Activated CD8-positive, alpha-beta T cell treated with anti-CD3 and anti-CD28 coated beads for 36 hours (primary cell): ENCODE measurements around the gene CPXM2. TPM values are rescaled to one million over a fixed set of nuclear protein-coding genes. Genes with fewer than 3 reads are reported as not detected.

Source experiments
- ATAC-seq: fragments of 200-7000 bp; cut with Tn5 transposase; one replicate; pipeline ENCODE4 v1.10.0; 2021; ENCODE audit warnings: mild to moderate bottlenecking, moderate library complexity
- CTCF ChIA-PET: fragments of 350-600 bp; sonication (Branson Sonifier 250); formaldehyde crosslinking; loops from one replicate; lab custom pipeline; 2021; ENCODE audit warnings: antibody characterized with exemption; lab: Charles Lee
- POLR2A ChIA-PET: fragments of 350-600 bp; sonication (Branson Sonifier 250); formaldehyde crosslinking; loops from one replicate; lab custom pipeline; 2021; ENCODE audit warnings: antibody characterized with exemption; lab: Charles Lee
- DNase-seq: peaks from one replicate; pipeline ENCODE4 v3.0.0-alpha.2; 2020
- H3K27ac Mint-ChIP-seq: one replicate; pipeline ENCODE4 v1.8.0; 2021; ENCODE audit warnings: mild to moderate bottlenecking, mixed read lengths
- H3K27me3 Mint-ChIP-seq: one replicate; pipeline ENCODE4 v1.8.0; 2021; ENCODE audit warnings: mixed read lengths
- H3K36me3 Mint-ChIP-seq: one replicate; pipeline ENCODE4 v1.8.0; 2021; ENCODE audit warnings: low read depth, mixed read lengths
- H3K4me1 Mint-ChIP-seq: one replicate; pipeline ENCODE4 v1.8.0; 2021; ENCODE audit warnings: low read depth, mixed read lengths
- H3K4me3 Mint-ChIP-seq: one replicate; pipeline ENCODE4 v1.8.0; 2021; ENCODE audit warnings: mild to moderate bottlenecking, moderate library complexity, mixed read lengths
- H3K9me3 Mint-ChIP-seq: one replicate; pipeline ENCODE4 v1.8.0; 2021; ENCODE audit warnings: mixed read lengths
- intact Hi-C: fragments of 100-400 bp; cut with micrococcal nuclease; formaldehyde crosslinking; loops from one replicate; pipeline ENCODE4 v1.10.0; 2022
- total RNA-seq, 2 experiments: library from RNA; stranded (reverse); gene quantifications; one replicate each; pipeline ENCODE4 v1.2.3, GENCODE V29; 2021
- TF ChIP-seq, protein P1 (sequence below): fragments of 200-600 bp; IDR thresholded peaks from one replicate; pipeline ENCODE4 v1.8.0; 2022; ENCODE audit warnings: antibody characterized with exemption, mild to moderate bottlenecking

The CPXM2 gene
- total RNA-seq, 2 experiments from 2014 or later = not detected

DNA sequence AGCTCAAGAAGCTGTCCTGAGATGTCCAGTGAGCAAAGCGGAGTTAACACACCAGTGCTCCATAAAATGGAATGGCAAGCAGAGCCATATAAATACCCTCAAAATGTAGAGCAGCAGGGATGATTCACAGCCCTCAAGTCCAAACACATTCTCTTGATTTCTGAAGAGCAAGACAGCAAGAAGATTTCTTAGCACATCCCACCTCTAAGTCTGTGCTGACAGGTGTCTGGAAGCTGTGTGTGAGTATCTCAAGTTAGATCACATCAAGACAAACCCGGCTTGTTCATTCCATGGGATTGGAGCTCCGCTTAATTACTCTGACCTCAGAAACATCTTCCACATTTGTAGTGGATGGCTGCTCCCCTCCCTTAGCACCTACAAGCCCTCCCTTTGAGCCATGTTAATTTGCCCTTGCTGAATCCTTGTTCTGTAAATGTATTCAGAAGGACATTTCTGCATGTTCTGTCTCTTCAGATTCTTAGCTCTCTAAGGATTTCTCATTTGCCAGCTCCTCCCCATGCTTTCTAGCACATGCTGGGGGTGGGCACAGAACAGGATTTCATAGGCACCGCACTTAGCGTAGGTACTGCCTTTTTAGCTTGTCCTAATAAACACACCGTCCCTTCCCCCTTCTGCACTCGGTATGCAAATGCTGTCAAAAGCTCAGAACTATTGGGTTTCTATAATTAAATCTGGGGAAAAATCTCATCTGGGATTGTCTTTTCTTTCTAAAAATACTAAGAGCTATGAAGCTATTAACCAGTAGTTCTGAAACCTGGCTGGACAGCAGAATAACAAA lies 112.7 kb downstream of the CPXM2 start:
- H3K4me3 Mint-ChIP-seq = no peak overlapping the region
- intact Hi-C loops = no loop called here
- H3K36me3 Mint-ChIP-seq = no peaks in the 10 kb centered on the region
- ChIA-PET CTCF (no interaction called here), POLR2A (no interaction called here)
- H3K27ac Mint-ChIP-seq = no peak overlapping the region
- ATAC-seq = no peak
- DNase-seq = no peak
- peaks cover 56% of the 10 kb centered on the region for H3K27me3 Mint-ChIP-seq
- TF ChIP-seq, protein P1, sequence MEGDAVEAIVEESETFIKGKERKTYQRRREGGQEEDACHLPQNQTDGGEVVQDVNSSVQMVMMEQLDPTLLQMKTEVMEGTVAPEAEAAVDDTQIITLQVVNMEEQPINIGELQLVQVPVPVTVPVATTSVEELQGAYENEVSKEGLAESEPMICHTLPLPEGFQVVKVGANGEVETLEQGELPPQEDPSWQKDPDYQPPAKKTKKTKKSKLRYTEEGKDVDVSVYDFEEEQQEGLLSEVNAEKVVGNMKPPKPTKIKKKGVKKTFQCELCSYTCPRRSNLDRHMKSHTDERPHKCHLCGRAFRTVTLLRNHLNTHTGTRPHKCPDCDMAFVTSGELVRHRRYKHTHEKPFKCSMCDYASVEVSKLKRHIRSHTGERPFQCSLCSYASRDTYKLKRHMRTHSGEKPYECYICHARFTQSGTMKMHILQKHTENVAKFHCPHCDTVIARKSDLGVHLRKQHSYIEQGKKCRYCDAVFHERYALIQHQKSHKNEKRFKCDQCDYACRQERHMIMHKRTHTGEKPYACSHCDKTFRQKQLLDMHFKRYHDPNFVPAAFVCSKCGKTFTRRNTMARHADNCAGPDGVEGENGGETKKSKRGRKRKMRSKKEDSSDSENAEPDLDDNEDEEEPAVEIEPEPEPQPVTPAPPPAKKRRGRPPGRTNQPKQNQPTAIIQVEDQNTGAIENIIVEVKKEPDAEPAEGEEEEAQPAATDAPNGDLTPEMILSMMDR = no peak
- no peaks in the 10 kb centered on the region for H3K9me3 Mint-ChIP-seq
- no peaks in the 10 kb centered on the region for H3K4me1 Mint-ChIP-seq

DNA sequence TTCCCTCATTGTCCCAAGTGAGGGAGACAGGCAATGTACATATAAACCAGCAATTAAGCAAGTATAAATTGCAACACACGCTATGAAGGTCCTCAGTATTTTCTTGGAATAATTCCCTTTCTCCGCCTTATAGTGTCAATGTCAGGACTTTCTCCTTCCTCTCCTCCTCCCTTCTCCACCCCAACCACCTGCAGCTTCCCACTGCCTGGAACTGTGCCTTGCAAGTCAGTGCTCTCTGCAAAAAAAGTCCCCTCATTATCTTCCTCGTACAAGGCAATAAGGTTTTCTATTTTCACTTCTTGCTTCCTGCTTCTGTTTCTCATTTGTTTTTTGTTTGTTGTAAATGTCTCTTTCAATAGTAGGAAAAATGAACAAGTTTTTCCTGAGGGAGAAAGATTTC lies 113.7 kb downstream of the CPXM2 start:
- no peak for DNase-seq
- no peak for ATAC-seq
- intact Hi-C loops = no loop called here
- no peak overlapping the region for H3K4me3 Mint-ChIP-seq
- ChIA-PET POLR2A (no interaction called here), CTCF (no interaction called here)
- H3K27me3 Mint-ChIP-seq = peaks cover 52% of the 10 kb centered on the region
- peaks cover 5% of the 10 kb centered on the region for H3K36me3 Mint-ChIP-seq
- peaks cover 6% of the 10 kb centered on the region for H3K9me3 Mint-ChIP-seq
- H3K27ac Mint-ChIP-seq = no peak overlapping the region
- TF ChIP-seq, protein P1 = no peak
- H3K4me1 Mint-ChIP-seq = peaks cover 2% of the 10 kb centered on the region

DNA sequence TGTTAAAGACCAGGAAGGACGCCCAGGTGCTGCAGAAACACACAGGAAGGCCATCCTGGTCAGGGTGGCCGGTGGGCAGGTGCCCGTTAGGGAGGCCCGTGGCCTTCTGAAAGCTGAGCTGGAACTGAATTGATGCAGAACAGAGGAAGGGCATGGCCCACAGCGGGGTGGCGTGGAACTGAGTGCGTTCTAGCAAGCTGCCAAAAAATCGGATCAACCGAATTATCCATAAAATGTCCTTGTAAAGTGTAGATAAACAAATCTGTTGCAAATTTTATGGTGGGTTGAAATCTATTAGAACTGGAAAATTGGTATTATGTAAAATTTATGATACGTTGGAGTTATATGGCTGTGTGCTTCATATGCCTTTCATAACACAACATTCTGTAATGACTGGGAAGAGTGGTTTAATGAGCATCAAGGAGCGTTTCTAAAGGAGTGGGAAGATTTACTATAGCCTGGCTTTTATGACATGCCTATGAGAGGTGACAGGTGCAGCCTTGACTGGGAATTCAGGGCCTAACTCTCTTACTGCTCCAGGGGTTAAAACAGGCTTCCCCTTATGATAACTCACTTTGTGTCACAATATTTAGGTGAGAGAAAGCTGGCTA lies 117.4 kb downstream of the CPXM2 start:
- Mint-ChIP-seq H3K27me3 (peaks cover 33% of the 10 kb centered on the region), H3K27ac (no peak overlapping the region), H3K36me3 (peaks cover 11% of the 10 kb centered on the region), H3K4me3 (no peak overlapping the region), H3K4me1 (peaks cover 5% of the 10 kb centered on the region), H3K9me3 (peaks cover 13% of the 10 kb centered on the region)
- POLR2A ChIA-PET = no interaction called here
- intact Hi-C loops = no loop called here
- TF ChIP-seq, protein P1 = no peak
- CTCF ChIA-PET = no interaction called here
- DNase-seq (no peak), ATAC-seq (no peak)

DNA sequence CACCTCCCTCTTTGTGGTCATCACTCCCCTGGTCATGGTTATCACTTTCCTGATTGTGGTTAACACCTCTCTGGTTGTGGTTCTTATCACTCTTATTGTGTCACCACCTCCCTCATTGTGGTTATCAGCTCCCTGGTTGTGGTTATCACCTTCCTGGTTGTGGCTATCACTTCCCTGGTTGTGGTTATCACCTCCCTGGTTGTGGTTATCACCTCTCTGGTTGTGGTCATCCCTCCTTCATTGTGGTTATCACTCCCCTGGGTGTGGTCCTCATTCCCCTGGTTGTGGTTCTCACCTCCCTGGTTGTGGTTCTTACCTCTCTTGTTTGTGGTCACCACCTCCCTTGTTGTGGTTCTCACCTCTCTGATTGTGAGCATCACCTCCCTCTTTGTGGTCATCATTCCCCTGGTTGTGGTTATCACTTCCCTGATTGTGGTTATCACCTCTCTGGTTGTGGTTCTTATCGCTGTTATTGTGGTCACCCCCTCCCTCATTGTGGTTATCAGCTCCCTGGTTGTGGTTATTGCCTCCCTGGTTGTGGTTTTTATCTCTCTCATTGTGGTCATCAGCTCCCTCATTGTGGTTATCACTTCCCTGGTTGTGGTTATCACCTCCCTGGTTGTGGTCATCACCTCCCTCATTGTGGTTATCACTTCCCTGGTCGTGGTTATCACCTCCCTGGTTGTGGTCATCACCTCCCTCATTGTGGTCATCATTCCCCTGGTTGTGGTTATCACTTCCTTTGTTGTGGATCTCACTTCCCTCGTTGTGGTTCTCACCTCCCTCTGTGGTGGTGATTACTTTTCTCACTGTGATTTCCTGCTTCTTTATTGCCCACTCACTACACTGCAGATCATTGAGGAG lies 118.7 kb downstream of the CPXM2 start:
- POLR2A ChIA-PET = no interaction called here
- peaks cover 11% of the 10 kb centered on the region for H3K36me3 Mint-ChIP-seq
- peak; percentile 36 for DNase-seq

More for the DNA sequence above, 118.7 kb downstream of the CPXM2 start:
- CTCF ChIA-PET = no interaction called here
- Mint-ChIP-seq H3K4me1 (peaks cover 5% of the 10 kb centered on the region), H3K9me3 (peaks cover 13% of the 10 kb centered on the region), H3K4me3 (peak overlapping the region; percentile 59), H3K27me3 (peaks cover 28% of the 10 kb centered on the region), H3K27ac (peak overlapping the region; percentile 76)
- no peak for ATAC-seq
- intact Hi-C loops = no loop called here
- TF ChIP-seq, protein P1 = no peak
